SK-N-SH (cell line): ENCODE data around the gene RAPSN.

Source experiments
- EZH2phosphoT487 ChIP-seq: fragments of 200-600 bp; sonication (generic); IDR thresholded peaks from 2 replicates; pipeline ENCODE4 v1.6.1; 2017; ENCODE audit warnings: low read depth, mixed run types, mild to moderate bottlenecking, antibody characterized with exemption, moderate library complexity, borderline replicate concordance
- GABPA ChIP-seq: IDR thresholded peaks from 2 replicates; pipeline ENCODE4 v1.4.0; 2012; ENCODE audit warnings: low read depth, mild to moderate bottlenecking
- GATA2 ChIP-seq: sonication (generic); formaldehyde crosslinking; IDR thresholded peaks from 2 replicates; pipeline ENCODE4 v1.5.0; 2020; ENCODE audit warnings: mild to moderate bottlenecking, missing genetic modification reagents
- JUND ChIP-seq: IDR thresholded peaks from 2 replicates; pipeline ENCODE4 v1.4.0; 2012
- MEF2A ChIP-seq: IDR thresholded peaks from 2 replicates; pipeline ENCODE4 v1.4.0; 2012; ENCODE audit warnings: low read depth, borderline replicate concordance
- NRF1 ChIP-seq: IDR thresholded peaks from 2 replicates; pipeline ENCODE4 v1.6.1; 2012; ENCODE audit warnings: low read depth, mild to moderate bottlenecking, low read length
- POLR2AphosphoS5 ChIP-seq: IDR thresholded peaks from 2 replicates; pipeline ENCODE4 v1.6.1; 2012; ENCODE audit warnings: low read depth, low read length
- RCOR1 ChIP-seq: fragments of 150-350 bp; IDR thresholded peaks from 2 replicates; pipeline ENCODE4 v1.6.1; 2017; ENCODE audit warnings: antibody characterized with exemption, low read length
- TAF1 ChIP-seq: IDR thresholded peaks from 2 replicates; pipeline ENCODE4 v1.6.1; 2012; ENCODE audit warnings: low read depth, mild to moderate bottlenecking, low read length, moderate library complexity, borderline replicate concordance
- YY1 ChIP-seq: IDR thresholded peaks from 2 replicates; pipeline ENCODE4 v1.4.0; 2012; ENCODE audit warnings: low read depth, mild to moderate bottlenecking
- TF ChIP-seq, protein P1 (sequence below): fragments of 200-600 bp; sonication (generic); IDR thresholded peaks from 2 replicates; pipeline ENCODE4 v1.6.1; 2017; ENCODE audit warnings: antibody characterized with exemption, mild to moderate bottlenecking, moderate library complexity
- TF ChIP-seq, protein P2 (sequence below): IDR thresholded peaks from 2 replicates; pipeline ENCODE4 v1.4.0; 2012; ENCODE audit warnings: low read depth
- TF ChIP-seq, protein P3 (sequence below): IDR thresholded peaks from 2 replicates; pipeline ENCODE4 v1.6.1; 2012; ENCODE audit warnings: mild to moderate bottlenecking, low read depth, low read length, moderate library complexity

DNA sequence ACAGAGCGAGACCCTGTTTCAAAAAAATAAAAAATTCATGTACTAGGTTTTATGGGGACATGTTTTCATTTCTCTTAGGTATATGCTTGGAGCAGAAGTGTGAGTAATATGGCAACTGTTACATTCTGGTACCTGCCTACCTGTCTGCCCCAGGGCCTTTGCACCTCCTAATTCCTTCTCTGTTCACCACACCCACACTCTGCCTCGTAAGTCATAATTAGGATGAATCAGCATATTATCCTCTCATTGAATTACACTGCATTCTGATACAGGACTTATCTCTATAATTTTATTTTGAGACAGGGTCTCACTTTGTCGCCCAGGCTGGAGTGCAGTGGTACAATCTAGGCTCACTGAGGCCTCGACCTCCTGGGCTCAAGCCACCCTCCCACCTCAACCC is 3.1 kb upstream of the RAPSN start:
- TF ChIP-seq, protein P1, sequence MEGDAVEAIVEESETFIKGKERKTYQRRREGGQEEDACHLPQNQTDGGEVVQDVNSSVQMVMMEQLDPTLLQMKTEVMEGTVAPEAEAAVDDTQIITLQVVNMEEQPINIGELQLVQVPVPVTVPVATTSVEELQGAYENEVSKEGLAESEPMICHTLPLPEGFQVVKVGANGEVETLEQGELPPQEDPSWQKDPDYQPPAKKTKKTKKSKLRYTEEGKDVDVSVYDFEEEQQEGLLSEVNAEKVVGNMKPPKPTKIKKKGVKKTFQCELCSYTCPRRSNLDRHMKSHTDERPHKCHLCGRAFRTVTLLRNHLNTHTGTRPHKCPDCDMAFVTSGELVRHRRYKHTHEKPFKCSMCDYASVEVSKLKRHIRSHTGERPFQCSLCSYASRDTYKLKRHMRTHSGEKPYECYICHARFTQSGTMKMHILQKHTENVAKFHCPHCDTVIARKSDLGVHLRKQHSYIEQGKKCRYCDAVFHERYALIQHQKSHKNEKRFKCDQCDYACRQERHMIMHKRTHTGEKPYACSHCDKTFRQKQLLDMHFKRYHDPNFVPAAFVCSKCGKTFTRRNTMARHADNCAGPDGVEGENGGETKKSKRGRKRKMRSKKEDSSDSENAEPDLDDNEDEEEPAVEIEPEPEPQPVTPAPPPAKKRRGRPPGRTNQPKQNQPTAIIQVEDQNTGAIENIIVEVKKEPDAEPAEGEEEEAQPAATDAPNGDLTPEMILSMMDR: no peak
- no peak for TF ChIP-seq JUND
- TF ChIP-seq, protein P2, sequence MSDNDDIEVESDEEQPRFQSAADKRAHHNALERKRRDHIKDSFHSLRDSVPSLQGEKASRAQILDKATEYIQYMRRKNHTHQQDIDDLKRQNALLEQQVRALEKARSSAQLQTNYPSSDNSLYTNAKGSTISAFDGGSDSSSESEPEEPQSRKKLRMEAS: no peak
- no peak for TF ChIP-seq POLR2AphosphoS5
- no peak for TF ChIP-seq GABPA
- TF ChIP-seq EZH2phosphoT487: no peak
- no peak for TF ChIP-seq YY1
- no peak for TF ChIP-seq NRF1
- TF ChIP-seq, protein P3, sequence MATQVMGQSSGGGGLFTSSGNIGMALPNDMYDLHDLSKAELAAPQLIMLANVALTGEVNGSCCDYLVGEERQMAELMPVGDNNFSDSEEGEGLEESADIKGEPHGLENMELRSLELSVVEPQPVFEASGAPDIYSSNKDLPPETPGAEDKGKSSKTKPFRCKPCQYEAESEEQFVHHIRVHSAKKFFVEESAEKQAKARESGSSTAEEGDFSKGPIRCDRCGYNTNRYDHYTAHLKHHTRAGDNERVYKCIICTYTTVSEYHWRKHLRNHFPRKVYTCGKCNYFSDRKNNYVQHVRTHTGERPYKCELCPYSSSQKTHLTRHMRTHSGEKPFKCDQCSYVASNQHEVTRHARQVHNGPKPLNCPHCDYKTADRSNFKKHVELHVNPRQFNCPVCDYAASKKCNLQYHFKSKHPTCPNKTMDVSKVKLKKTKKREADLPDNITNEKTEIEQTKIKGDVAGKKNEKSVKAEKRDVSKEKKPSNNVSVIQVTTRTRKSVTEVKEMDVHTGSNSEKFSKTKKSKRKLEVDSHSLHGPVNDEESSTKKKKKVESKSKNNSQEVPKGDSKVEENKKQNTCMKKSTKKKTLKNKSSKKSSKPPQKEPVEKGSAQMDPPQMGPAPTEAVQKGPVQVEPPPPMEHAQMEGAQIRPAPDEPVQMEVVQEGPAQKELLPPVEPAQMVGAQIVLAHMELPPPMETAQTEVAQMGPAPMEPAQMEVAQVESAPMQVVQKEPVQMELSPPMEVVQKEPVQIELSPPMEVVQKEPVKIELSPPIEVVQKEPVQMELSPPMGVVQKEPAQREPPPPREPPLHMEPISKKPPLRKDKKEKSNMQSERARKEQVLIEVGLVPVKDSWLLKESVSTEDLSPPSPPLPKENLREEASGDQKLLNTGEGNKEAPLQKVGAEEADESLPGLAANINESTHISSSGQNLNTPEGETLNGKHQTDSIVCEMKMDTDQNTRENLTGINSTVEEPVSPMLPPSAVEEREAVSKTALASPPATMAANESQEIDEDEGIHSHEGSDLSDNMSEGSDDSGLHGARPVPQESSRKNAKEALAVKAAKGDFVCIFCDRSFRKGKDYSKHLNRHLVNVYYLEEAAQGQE: no peak
- TF ChIP-seq MEF2A: no peak
- no peak for TF ChIP-seq GATA2 (CRISPR knock-in tag)
- no peak for TF ChIP-seq TAF1
- no peak for TF ChIP-seq RCOR1
